GM18517 (cell line): ENCODE results near the gene ZNF511.
A peak's percentile ranks its signal among the peaks of the same experiment; 100 is the strongest.

ENCODE experiments used
- ATAC-seq: cut with Tn5 transposase; IDR thresholded peaks from one replicate; pipeline ENCODE4 v1.9.1; 2021; ENCODE audit warnings: mild to moderate bottlenecking, moderate library complexity; ENCODE audit not compliant: unreplicated experiment

Gene ZNF511

DNA sequence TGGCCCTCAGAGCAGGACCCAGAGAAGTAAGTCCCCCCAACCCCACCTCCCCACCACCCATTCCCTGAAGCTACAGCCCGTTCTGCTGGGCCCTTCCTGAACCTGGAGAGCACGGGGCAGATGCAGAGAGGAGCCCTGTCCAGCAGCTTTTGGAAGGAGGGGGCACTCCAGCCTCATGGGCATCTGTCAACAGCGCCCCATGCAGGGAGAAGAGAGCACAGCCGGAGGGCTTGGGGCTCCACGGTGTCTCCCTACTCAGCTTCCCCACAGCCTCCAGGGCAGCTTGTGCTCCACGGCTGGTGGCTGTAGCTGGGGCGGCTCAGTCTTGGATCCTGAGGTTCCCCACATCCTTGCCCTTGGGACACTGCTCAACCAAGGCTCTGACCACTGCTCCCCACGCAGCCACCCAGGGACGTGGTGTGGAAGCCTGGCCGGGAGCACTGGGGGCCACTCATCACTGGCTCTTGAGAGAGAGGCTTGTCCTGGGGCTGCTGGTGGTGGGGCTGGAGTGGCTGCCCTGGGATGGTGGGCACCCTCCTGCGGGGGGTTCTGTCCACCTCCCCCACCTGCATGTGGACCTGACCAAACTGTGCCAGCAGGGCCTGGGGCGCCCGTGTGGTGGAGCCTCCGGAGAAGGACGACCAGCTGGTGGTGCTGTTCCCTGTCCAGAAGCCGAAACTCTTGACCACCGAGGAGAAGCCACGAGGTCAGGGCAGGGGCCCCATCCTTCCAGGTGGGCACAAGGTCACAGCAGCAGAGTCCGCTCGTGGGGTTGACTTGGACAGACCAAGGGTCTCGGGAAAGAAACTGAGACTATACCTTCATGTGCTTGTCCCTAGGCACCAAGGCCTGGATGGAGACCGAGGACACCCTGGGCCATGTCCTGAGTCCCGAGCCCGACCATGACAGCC is 42.9 kb downstream of the ZNF511 start:
- ATAC-seq: no peak

DNA sequence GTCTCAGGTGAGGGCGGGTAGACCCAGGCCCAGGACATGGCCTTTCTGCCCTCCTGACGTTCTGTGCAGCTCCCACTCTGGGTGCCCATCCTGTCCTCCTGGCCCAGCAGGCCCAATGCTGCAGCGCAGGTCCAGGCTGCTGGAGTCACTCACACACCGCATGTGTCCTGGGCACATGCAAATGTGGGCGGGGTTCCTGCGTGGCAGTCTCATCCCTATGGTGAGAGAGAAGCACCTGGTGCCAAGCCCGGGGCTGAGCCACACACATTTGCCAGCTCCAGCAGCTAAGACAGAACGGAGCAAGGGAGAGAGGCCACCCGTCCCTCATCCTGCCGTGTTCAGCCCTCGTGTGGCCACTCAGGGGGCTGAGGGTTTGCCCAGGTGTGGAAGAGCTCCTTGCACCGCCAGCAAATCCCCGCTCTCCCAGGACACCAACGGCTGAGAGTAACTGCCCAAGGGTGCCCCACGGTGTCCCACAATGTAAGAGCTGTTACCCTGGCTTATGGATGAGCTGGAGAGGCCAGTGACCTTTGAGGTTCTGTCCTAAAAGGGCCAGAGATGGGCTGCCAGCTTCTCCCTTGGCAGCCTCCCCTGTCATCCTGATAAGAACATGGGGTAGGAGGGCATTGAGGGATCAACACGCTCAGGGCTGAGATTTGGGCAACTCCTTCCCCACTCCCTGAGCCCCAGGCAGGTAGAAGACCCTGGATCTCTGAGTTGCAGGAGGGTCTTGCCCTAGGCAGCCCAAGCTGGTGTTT is 44.7 kb downstream of the ZNF511 start:
- no peak for ATAC-seq

DNA sequence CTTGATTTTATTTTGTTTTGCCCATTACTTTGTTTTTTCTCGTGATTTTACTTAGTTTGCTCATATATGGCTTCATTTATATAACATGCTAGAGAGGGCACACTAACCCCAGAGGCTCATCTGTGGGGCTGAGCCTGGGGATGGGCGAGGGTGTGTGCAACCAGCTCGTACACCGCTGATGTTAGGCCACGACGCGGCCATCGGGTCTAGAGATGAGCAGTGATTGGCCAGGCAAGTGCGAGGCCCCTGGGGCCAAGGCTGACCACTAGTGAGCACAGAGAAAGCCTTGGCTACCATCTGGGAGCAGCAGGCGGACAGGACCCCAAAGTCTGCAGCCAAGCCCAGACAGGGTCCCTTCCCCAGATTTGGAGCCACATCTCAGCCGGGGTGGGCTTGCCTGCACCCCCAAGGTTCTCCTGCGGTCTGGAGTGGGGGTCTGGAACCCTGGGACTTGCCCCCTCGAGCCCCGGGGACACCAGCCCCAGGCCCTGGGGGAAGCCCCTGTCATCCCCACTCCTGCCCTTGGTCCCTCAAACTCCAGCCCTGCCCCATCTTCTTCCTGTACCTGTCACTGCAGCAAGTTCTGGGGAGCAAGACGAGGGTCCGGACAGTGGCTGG is 45.4 kb downstream of the ZNF511 start:
- ATAC-seq: no peak

DNA sequence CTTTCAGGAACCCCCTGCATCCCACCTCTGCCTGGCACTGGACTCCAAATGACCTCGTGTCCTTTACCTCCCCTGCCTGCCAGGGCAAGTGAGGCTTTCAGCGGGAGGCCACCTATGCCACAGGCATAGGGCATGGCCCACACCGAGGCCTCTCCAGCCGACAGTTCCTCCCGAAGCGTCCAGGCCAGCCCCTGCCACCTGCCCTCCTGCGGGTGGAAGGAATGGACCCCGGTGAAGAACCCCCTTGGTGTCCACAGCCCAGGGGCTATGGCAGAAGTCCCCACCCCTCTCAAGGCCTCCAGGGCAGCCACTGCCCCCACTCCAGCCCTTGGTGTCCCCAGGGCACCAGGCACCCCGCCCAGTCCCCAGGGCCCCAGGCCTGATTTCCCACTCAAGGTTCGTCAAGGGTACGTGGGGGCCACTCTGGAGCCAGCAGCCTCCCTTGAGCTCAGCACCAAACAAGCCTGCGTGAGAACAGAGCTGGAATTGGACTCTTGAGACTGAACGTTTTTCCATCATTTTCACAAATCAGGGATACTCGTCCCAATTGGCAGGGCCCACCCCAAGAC is 46.0 kb downstream of the ZNF511 start:
- no peak for ATAC-seq

DNA sequence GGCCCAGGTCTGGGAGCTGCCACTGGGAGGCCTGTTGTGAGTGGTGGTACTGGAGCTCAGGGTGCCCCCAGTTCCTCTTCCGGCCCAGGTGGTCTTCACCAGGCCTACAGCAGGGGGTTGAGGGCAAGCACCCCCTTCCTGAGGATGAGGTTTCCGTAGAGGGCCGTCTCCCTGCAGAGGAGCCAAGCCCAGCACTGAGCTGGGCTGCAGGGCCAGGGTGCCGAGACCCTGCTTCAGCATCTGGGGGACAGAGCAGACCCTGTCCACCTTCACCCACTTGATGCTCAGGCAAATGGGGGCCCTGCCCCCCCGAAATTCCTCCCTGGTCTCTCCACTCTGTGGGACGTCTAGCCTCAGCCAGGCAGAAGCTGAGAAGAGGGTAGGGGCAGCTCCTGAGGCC is 46.6 kb downstream of the ZNF511 start:
- no peak for ATAC-seq

DNA sequence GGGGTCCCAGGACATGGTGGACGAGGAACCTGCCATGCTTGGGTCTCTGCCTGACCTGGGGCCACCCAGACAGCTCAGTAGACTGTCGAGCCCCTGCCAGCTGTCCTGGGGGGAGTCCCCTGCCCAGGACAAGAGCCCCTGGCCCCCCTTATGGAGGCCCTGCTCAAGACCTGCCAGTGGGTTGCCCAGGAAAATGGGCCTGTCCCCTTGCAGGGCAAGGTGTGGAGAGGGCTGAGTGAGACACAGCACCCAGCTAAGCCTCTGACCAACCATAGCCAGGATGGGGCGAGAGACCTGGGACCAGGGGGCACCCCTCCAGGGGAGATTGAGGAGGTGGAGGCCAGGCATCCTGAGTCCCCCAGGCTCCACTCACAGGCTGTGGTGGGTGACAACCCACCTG is 47.3 kb downstream of the ZNF511 start:
- ATAC-seq: no peak

DNA sequence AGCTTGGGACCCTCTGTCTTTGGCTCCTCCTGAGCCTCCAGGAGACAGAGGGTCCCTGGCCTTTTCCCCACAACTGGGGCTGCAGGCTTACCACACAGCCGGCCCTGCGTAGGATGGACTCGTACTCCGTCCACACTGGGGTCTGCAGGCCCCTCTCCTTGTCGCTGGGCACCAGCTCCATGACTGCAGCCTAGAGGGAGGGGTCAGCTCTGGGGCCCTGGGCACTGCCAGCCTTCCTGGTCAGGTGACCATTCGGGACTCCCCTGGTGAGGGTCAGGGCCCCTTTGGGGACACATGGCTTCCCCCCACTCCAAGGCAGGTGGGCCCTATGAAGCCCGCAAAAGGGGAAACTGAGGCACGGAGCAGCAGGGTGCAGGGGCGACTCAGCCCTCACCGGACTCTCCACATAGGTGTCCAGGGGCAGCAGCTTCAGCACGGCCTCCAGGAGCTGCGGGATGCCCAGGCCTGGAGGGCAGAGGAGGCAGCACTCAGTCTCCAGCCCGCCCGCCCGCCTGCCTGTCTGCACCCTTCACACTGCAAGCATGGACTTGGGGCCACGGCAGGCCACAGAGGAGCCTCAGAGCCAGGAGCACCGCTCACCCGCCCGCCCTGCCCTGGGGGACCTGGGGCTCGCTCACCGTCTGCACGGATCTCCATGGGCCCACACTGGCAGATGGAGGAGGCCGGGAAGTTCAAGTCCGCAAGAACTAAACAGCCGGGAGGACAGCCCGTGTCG is 48.0 kb downstream of the ZNF511 start:
- no peak for ATAC-seq

DNA sequence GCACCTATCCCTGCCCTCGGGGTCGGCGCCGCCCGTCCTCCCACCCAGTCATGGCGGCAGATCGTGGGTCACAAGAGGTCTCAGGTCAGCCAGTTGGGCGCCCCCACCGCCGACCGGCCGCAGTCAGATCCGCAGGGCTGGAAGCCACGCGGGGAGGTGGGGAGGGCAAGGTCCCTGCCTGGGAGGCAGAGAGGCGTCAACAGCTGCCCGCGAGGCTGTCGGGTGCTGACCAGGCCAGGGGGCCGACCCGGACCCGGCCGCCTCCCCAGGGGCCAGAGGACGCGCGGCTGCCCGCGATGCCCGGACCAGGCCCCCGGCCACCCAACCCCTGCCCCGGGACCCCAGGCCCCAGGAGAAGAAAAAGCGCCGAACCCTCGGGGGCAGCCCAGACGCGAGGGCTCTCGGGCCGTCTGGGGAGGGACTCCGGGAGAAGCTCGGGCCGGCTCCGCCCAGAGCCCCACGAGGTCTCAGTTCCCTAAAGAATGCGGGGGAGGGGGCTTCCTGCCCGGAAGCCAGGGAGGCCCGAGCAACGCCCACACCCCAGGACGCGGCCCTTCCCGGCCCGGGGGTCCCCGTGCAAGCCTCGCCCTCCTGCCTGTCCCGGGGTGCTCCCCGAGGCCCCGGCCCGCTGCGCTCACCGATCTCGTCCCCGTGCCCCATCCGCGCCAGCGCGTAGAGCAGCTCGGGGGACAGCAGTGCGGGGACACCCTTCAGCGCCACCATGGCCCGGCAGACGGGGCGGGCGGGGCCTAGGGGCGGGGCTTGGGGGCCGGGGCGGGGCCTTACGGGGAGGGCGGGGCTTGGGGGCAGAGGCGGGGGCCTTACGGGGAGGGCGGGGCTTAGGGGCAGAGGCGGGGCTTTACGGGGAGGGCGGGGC is 48.8 kb downstream of the ZNF511 start, which contains the start of gene FUOM:
FUOM (minus strand) TSS at position 735 of the 877 bp plus-strand sequence; CDS start at position 723, 12 bp downstream.
- peak; percentile 72 for ATAC-seq

DNA sequence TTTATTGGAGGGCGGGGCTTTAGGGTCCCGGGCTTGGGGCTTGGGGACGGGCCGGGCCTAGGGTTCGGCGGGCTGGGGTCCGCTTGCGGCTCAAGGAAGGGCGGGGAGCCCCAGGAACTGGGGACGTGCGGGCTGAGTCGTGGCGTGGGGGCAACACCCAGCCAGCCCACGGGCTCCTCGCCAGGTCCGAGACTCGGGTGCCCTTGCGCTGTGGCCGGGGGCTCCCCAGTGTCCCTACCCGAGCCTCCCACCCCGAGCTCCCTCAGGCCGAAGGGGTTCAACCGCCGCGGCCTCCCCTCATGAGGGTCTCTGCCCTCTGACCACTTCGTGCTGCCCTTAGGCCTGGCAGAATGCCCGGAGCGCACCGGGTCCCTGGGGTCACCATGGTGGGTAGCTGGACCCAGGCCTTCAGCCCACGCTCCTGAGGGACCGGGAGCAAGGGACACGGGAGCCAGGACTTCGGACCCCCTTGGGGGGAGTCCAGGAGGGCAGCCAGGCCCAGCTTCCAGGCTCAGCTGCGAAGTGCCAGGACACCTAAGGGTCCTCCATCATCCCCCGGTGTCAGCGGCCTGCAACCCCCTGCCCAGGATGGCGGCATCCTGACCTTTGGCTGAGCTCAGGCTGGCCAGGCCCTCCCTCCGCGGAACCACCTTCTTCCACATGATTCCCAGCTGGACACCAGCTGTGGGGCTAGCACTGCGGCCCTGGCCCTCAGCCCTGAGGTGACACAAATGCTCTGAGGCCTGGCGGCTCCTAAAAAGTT is 49.6 kb downstream of the ZNF511 start:
- no peak for ATAC-seq

DNA sequence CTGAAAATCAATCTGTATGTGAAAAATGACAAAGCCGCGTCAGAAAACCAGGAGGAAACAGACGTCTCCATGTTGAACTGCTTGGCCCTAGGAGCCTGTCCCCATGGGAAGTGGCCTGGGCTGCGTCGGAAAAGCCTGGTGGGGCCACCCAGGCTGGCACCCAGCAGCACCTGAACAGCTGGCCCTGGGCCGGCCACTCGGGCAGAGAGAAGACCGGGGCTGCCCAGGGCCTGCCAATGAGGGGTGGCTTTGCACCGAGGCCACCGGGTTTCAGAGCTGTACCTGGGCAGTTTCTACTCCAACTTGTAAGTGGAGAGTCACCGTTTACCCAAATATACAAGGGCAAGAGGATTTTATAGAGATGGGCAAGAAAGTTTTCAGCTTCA is 50.2 kb downstream of the ZNF511 start:
- ATAC-seq: no peak

DNA sequence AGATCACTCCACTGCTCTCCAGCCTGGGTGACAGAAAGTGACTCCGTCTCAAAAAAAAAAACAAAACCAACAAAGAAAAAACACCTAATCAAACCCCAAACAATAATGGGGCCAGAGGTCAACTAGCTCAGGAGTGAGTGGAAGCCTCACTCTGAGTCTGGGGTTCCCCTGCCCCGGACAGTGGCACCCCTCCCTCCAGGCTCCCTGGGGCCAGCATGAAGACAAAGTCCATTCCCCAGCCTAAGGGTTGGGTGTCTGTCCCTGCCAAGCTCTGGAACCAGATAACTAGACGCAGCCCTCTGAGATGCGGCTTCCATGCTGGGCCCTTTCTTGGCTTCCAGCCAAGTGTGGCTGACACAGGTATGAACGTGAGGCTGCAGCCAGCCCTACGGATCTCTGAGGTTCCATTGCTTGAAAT is 50.8 kb downstream of the ZNF511 start:
- ATAC-seq: no peak

DNA sequence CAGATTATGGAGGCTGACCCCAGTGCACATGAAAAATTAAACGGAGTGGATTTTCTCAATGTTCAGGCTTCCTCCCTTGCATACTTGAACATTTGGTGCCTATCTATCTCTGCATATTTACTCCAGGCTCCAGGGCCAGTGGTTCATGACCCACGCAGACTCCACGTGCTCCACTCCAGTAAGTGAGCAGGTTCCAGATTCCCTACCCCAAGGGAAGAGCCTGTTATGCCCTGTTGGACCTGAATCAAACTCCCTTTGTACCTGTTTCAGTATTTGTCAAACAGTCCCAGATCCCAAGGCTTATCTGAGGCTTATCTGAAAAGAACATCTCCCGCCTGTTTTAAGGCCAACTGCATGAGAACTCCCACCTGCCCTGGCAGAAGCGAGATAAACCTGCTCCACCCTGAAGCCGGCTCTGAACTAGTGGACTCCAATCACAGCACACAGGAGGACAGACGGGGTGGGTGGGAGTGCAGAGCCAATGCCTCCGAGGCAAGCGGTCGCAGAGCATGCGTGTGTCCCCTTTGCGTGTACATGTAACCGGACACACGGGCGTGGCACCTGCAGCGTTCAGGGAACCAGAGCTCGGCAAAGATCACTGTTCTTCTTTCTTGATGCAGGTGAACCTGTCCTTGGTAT is 51.4 kb downstream of the ZNF511 start:
- no peak for ATAC-seq

DNA sequence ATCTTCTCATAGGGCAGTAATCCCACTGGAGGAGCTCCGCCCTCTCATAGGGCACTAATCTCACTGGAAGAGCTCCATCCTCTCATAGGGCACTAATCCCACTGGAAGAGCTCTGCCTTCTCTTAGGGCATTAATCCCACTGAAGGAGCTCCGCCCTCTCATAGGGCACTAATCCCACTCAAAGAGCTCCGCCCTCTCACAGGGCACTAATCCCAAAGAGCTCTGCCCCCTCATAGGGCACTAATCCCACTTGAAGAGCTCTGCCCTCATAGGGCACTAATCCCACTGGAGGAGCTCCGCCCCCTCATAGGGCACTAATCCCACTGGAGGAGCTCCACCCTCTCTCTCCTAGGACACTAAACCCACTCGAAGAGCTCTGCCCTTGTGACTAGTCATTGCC is 52.5 kb downstream of the ZNF511 start:
- no peak for ATAC-seq

DNA sequence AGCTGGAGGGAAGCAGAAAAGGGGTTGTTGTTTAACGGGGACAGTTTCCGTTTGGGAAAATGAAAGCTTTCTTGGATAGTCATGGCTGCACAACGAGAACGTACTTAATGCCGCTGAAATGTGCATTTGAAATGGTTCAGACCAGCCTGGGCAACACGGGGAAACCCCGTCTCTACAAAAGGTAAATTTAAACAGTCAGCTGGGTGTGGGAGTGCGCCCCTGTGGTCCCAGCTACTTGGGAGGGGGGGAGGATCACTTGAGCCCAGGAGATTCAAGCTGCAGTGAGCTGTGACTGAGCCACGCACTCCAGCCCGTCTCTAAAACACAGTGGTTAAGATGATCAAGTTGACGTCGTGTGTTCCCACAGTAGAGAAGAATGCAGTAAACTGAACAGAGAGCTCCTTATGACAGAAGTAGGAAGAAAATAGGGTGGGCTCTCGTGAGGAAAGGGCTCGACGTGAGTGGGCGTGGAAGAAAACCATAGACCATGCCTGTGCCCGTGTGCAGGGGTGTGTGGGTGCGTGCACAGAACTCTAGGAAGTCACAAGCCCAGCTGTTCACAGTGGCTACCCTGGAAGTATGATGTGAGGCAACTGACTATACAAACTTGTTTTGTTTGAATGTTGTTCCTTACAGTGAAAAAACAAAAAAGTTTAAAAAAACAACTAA is 53.2 kb downstream of the ZNF511 start:
- no peak for ATAC-seq
